SH-SY5Y (cell line): Measurements from ENCODE around the gene APOBEC3A.

Source experiments
- GATA2 ChIP-seq: IDR thresholded peaks from 2 replicates; pipeline ENCODE4 v1.6.1; 2011; ENCODE audit warnings: mild to moderate bottlenecking, low read depth, low read length
- GATA3 ChIP-seq: IDR thresholded peaks from 2 replicates; pipeline ENCODE4 v1.6.1; 2011; ENCODE audit warnings: low read depth, mild to moderate bottlenecking, low read length, moderate library complexity

Gene APOBEC3A

GRCh38 chr22:38951734-38952133 is 5.7 kb upstream of the APOBEC3A start:
- TF ChIP-seq GATA3: no peak
- no peak for TF ChIP-seq GATA2

- TF ChIP-seq GATA2 (no peak), GATA3 (no peak)
Measured at GRCh38 chr22:38952281-38952993, 5.0 kb upstream of the APOBEC3A start.

- TF ChIP-seq GATA2: no peak
- TF ChIP-seq GATA3: no peak
Measured at GRCh38 chr22:38953091-38953490, 4.3 kb upstream of the APOBEC3A start.

- TF ChIP-seq GATA3 (no peak), GATA2 (no peak)
Measured at GRCh38 chr22:38953577-38954413, 3.6 kb upstream of the APOBEC3A start.

- TF ChIP-seq GATA3 (no peak), GATA2 (no peak)
Measured at GRCh38 chr22:38954414-38955043, 2.9 kb upstream of the APOBEC3A start.

GRCh38 chr22:38955250-38955905 is 2.0 kb upstream of the APOBEC3A start:
- TF ChIP-seq GATA2 (no peak), GATA3 (no peak)

GRCh38 chr22:38955926-38956325 is 1.5 kb upstream of the APOBEC3A start:
- TF ChIP-seq GATA3 (no peak), GATA2 (no peak)

GRCh38 chr22:38956551-38956950 is 858 bp upstream of the APOBEC3A start:
- TF ChIP-seq GATA3: no peak
- TF ChIP-seq GATA2: no peak

- TF ChIP-seq GATA2 (no peak), GATA3 (no peak)
Measured at GRCh38 chr22:38957808-38958650, 620 bp downstream of the APOBEC3A start.

GRCh38 chr22:38959590-38959989 is 2.2 kb downstream of the APOBEC3A start:
- no peak for TF ChIP-seq GATA3
- no peak for TF ChIP-seq GATA2

- TF ChIP-seq GATA3 (no peak), GATA2 (no peak)
Measured at GRCh38 chr22:38963872-38964271, 6.5 kb downstream of the APOBEC3A start.

GRCh38 chr22:38964306-38964705 is 6.9 kb downstream of the APOBEC3A start:
- no peak for TF ChIP-seq GATA2
- no peak for TF ChIP-seq GATA3

GRCh38 chr22:38964989-38965388 is 7.6 kb downstream of the APOBEC3A start:
- TF ChIP-seq GATA3 (no peak), GATA2 (no peak)
